GM11168 (cell line): ENCODE data around the gene RHOH.
"Not testable (repeated sequence)": the region's sequence is repeated elsewhere in the genome, so short reads cannot be mapped to it uniquely, and the experiment has no call there.

Experiments
- in situ Hi-C: fragments of 300-500 bp; cut with MboI; formaldehyde crosslinking; loops from one replicate; pipeline ENCODE4 v1.12.0; 2022; ENCODE audit warnings: low sequenced_read_pairs; ENCODE audit not compliant: unreplicated experiment

The RHOH gene

GRCh38 chr4:40285692-40286091, 88.9 kb downstream of the RHOH start:
- in situ Hi-C loops = no loop called here

GRCh38 chr4:40288566-40288965, 91.7 kb downstream of the RHOH start:
- in situ Hi-C loops = no loop called here

GRCh38 chr4:40289366-40290188, 92.7 kb downstream of the RHOH start:
- in situ Hi-C loops = no loop called here

GRCh38 chr4:40290611-40291186, 93.9 kb downstream of the RHOH start:
- in situ Hi-C loops = not testable (repeated sequence)

GRCh38 chr4:40292313-40292759, 95.5 kb downstream of the RHOH start:
- in situ Hi-C loops = no loop called here

- in situ Hi-C loops = no loop called here
These were observed 97.5 kb downstream of the RHOH start for GRCh38 chr4:40294339-40294738.

GRCh38 chr4:40295030-40295429, 98.2 kb downstream of the RHOH start:
- in situ Hi-C loops = not testable (repeated sequence)

GRCh38 chr4:40295572-40295971, 98.7 kb downstream of the RHOH start:
- in situ Hi-C loops = no loop called here
